ENCODE measurements around the gene AZI2. TPM values are rescaled to one million over a fixed set of nuclear protein-coding genes. Genes with fewer than 3 reads are reported as not detected.
A peak's percentile ranks its signal among the peaks of the same experiment; 100 is the strongest.

Gene AZI2
- total RNA-seq, 4 donors from 2014 or later: 55.9 to 75.3 (median 60.5) TPM

DNA sequence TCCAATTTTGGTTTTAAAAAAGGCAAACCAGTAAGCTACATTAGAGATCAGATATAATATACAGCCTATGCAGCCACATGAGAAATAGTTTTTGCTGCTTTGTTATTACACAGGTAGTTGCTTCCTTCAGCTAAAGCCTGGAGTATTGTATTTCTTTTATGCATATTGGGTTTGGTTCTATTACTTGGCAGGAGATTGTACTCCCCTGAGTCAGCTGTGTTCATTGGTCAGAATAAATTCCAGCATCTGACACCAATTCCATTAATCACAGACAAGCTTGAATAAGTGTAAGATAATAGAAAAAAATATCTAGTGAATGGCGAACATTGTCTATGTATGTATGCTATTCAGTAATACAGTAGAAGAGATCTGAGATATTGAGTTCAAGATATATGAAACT lies 26.2 kb downstream of the AZI2 start:
- Histone ChIP-seq H3K9me3 (no peaks in the 10 kb centered on the region), H3K27me3 (no peaks in the 10 kb centered on the region), H3K4me1 (no peaks in the 10 kb centered on the region), H3K27ac (no peak overlapping the region), H3K36me3 (peaks cover 0 to 3% of the 10 kb centered on the region in 2 donors), H3K4me3 (replicated peaks in 1 of 3) (no peak overlapping the region)
- WGBS, 2 donors: 94 to 96% methylated on average over 1 of the region's 1 CpG
- intact Hi-C loops (cut with DNase I): no loop called here
- TF ChIP-seq POLR2A (IDR thresholded peaks at IDR 0.05) (no peak), CTCF (IDR thresholded peaks at IDR 0.05) (no peak)
- no peak for DNase-seq

GRCh38 chr3:28320981-28321380 lies 27.6 kb downstream of the AZI2 start:
- H3K36me3 ChIP-seq: peaks cover 0 to 3% of the 10 kb centered on the region in 2 donors
- no peak overlapping the region for H3K4me3 ChIP-seq (replicated peaks in 1 of 3)
- H3K4me1 ChIP-seq: no peaks in the 10 kb centered on the region
- no peaks in the 10 kb centered on the region for H3K9me3 ChIP-seq
- no peak for TF ChIP-seq CTCF (IDR thresholded peaks at IDR 0.05)
- no peak for TF ChIP-seq POLR2A (IDR thresholded peaks at IDR 0.05)
- H3K27ac ChIP-seq: no peak overlapping the region
- H3K27me3 ChIP-seq: no peaks in the 10 kb centered on the region
- intact Hi-C loops (cut with DNase I): no loop called here
- no peak for DNase-seq

DNA sequence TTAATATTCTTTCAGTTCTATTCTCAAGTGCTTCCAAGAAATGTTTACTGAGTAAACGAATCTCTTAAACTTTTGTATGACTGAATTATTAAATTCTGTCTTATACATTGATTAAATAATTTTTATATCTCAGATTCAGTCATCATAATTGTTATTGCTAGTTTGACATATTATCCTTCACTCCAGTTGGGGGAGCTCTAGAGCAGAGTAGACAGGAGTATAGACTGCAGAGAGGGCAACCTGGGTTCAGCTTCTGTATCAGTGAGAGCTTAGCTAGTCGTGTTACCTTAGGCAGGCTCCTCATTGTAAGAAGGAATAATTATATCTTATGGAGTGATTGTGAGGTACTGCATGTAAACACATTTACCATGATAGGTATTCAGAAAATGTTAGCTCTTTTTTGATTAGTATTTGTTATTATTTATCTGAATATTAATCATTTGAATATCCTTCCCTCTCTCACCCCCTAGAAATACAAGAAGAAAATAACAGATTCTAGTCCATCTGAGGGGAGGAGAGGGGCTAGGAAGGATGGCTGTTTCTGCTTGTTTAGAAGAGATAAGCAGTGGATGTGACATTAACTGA lies 31.1 kb downstream of the AZI2 start:
- no peaks in the 10 kb centered on the region for H3K9me3 ChIP-seq
- no peaks in the 10 kb centered on the region for H3K27me3 ChIP-seq
- H3K4me3 ChIP-seq (replicated peaks in 1 of 3): no peak overlapping the region
- WGBS, 2 donors: 21 to 27% methylated on average over 2 of the region's 2 CpGs
- peak in 1 of 2 donors; percentile 2 for DNase-seq
- H3K36me3 ChIP-seq: no peaks in the 10 kb centered on the region
- H3K4me1 ChIP-seq: no peaks in the 10 kb centered on the region
- TF ChIP-seq POLR2A (IDR thresholded peaks at IDR 0.05) (no peak), CTCF (IDR thresholded peaks at IDR 0.05) (peak in 5 of 6 experiments; percentile 36 to 74 (median 43))
- H3K27ac ChIP-seq: no peak overlapping the region
- intact Hi-C loops (cut with DNase I): no loop called here

DNA sequence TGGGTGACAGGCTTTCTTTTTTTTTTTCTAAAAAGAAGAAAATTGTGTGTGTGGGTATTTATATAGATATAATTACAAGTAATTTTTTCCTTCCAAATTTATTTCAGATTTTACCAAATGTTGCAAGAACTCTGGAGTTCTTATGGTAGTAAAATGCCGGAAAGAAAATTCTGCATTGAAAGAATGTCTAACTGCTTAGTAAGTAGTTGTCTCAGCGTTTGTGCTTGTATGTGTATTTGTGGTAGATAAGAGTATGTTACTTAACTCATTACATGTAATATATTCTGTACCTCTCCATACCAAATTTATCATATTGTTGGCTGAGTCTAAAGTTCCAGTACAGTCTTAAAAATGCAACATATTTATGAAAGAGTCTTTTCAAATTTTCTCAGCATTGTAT lies 32.4 kb downstream of the AZI2 start:
- 88 to 89% methylated on average over 2 of the region's 2 CpGs for WGBS, 2 donors
- no peaks in the 10 kb centered on the region for H3K36me3 ChIP-seq
- no peaks in the 10 kb centered on the region for H3K9me3 ChIP-seq
- no peak overlapping the region for H3K27ac ChIP-seq
- H3K4me1 ChIP-seq: no peaks in the 10 kb centered on the region
- no peak for DNase-seq
- H3K4me3 ChIP-seq (replicated peaks in 1 of 3): no peak overlapping the region
- TF ChIP-seq CTCF (IDR thresholded peaks at IDR 0.05) (no peak), POLR2A (IDR thresholded peaks at IDR 0.05) (no peak)
- H3K27me3 ChIP-seq: no peaks in the 10 kb centered on the region
- intact Hi-C loops (cut with DNase I): no loop called here

DNA sequence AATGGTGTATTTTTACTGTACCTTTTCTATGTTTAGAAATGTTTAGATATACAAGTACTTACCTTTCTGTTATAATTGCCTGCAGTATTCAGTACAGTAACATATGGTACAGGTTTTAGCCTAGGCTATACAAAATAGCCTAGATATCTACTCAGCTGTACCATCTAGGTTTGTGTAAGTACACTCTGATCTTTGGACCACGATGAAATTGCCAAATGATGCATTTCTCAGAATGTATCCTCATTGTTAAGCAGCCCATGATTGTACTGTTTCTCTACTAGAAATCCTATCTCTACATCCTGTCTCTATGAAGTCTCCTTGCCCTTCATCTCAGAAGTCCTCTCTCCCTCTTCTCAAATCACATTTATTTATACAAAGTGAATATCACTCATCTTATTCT lies 32.9 kb downstream of the AZI2 start:
- 83 to 97% methylated on average over 1 of the region's 1 CpG for WGBS, 2 donors
- no peak for DNase-seq
- Histone ChIP-seq H3K4me3 (replicated peaks in 1 of 3) (no peak overlapping the region), H3K36me3 (no peaks in the 10 kb centered on the region), H3K27ac (no peak overlapping the region), H3K9me3 (no peaks in the 10 kb centered on the region), H3K4me1 (no peaks in the 10 kb centered on the region), H3K27me3 (no peaks in the 10 kb centered on the region)
- intact Hi-C loops (cut with DNase I): no loop called here
- TF ChIP-seq POLR2A (IDR thresholded peaks at IDR 0.05) (no peak), CTCF (IDR thresholded peaks at IDR 0.05) (no peak)

Measured in thyroid gland (tissue), 4 donors.